ENCODE data around the gene PITPNC1. TPM values are rescaled to one million over a fixed set of nuclear protein-coding genes. Genes with fewer than 3 reads are reported as not detected.

PITPNC1 gene
- total and polyA plus RNA-seq, 7 donors = 3.0 to 15.7 (median 5.6) TPM

DNA sequence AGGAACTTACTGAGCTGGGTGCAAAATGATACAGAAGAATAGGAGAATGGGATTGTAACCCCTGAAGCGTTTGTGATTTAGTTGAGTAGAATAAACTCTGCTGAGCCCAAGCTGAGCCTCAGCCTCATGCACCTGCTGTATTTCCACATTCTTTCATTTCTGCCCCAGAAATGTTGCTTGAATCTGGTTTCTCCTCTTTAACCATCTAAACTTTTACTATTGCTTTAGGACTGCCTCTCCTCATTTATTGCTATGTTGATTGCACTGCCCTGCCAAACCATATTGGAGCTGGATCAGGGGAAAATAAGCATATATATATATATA, 64.8 kb downstream of the PITPNC1 start:
- Histone ChIP-seq H3K27me3 (no peaks in the 10 kb centered on the region), H3K27ac (peak overlapping the region in 3 of 4 donors; percentile 15 to 54 (median 41)), H3K36me3 (no peaks in the 10 kb centered on the region), H3K9me3 (no peaks in the 10 kb centered on the region), H3K4me3 (no peak overlapping the region), H3K4me1 (peaks cover 0 to 13% (median 3%) of the 10 kb centered on the region in 4 donors)
- no peak for DNase-seq
- WGBS, 2 donors = 25 to 46% methylated on average over 1 of the region's 1 CpG
- intact Hi-C loops (cut with DNase I) = no loop called here
- no peak for TF ChIP-seq EP300 (IDR thresholded peaks at IDR 0.05)
- TF ChIP-seq POLR2AphosphoS5 (IDR thresholded peaks at IDR 0.05) = no peak
- TF ChIP-seq, protein P1, sequence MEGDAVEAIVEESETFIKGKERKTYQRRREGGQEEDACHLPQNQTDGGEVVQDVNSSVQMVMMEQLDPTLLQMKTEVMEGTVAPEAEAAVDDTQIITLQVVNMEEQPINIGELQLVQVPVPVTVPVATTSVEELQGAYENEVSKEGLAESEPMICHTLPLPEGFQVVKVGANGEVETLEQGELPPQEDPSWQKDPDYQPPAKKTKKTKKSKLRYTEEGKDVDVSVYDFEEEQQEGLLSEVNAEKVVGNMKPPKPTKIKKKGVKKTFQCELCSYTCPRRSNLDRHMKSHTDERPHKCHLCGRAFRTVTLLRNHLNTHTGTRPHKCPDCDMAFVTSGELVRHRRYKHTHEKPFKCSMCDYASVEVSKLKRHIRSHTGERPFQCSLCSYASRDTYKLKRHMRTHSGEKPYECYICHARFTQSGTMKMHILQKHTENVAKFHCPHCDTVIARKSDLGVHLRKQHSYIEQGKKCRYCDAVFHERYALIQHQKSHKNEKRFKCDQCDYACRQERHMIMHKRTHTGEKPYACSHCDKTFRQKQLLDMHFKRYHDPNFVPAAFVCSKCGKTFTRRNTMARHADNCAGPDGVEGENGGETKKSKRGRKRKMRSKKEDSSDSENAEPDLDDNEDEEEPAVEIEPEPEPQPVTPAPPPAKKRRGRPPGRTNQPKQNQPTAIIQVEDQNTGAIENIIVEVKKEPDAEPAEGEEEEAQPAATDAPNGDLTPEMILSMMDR (IDR thresholded peaks at IDR 0.05) = no peak

DNA sequence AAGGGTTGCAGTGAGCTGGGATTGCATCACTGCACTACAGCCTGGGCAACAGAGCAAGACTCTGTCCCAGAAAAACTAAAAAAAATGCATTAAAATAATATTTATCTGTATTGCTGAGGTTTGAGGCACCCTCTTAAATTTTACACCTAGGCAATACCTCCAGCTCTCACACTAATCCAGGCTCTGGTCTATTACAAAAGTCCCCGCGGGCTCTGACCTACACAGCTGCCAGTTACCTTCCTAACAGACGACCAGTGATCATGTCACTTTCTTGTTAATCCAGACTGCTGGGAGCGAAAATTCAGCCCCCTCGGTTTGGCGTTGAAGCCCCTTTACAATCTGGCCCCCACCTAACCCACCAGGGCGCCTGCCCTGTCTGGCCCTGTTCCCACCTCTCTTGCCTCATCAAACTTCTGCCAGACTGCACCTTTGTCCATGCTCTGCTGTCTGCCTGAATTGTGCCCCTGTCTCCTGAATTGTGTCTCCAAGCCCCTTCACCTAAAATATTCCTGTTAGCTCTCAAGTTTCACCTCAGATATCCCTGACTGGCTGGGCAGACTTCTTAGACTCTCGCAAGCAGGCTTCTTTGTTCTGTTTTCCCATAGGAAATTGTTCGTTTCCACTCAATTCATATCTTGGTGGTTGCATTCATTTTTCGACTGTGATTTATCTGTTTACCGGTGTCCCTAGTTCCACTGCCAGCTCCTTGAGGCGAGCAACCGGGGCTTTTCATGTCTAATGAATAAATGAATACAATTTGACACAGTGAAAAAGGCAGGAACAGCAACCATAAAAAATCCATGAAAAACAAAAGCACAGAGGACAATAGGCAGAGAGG, 65.9 kb downstream of the PITPNC1 start:
- TF ChIP-seq POLR2A (IDR thresholded peaks at IDR 0.05) (no peak), EP300 (IDR thresholded peaks at IDR 0.05) (no peak), POLR2AphosphoS5 (IDR thresholded peaks at IDR 0.05) (peak in 1 of 4 donors; percentile 8)
- TF ChIP-seq, protein P1 (IDR thresholded peaks at IDR 0.05) = no peak
- DNase-seq = no peak
- H3K4me1 ChIP-seq = peaks cover 0 to 13% (median 3%) of the 10 kb centered on the region in 4 donors

DNA sequence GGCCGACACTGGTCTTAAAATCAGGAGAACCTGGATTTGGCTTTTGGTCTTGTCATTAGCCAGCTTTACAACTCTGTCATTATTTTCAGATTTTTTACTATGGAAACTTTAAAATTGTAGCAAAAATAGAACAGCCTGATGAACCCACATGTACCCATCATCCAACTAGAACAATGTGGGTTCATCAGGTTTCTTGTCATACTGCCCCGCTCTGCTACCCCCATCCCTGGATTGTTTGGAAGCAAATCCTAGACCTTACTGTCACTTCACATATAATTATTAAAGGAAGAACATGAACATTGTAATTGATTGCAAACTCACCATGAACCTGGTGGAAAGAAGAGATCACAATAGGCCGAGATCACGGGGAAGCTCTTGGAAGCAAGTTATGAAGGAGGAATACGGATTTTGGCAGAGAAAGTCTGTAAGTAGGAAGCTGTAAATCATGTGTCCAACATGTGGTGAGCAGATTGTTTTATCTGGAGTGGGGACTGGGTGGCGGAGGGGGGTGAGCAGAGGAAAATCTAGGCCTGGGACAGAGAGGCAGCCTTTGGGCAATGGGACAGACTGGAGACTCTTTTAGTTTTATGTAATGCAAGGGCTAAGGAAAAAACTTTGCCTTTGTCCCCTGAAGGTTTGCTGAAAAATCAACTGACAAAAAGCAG, 67.0 kb downstream of the PITPNC1 start:
- 79 to 82% methylated on average over 6 of the region's 6 CpGs for WGBS, 2 donors
- peak; percentile 80 for DNase-seq
- peak overlapping the region; percentile 16 to 61 (median 52) for H3K27ac ChIP-seq

More for the DNA sequence above, 65.9 kb downstream of the PITPNC1 start:
- Histone ChIP-seq H3K36me3 (no peaks in the 10 kb centered on the region), H3K9me3 (no peaks in the 10 kb centered on the region), H3K27me3 (no peaks in the 10 kb centered on the region), H3K27ac (peak overlapping the region; percentile 43 to 61 (median 52)), H3K4me3 (no peak overlapping the region)
- 82 to 91% methylated on average over 13 of the region's 13 CpGs for WGBS, 2 donors
- intact Hi-C loops (cut with DNase I) = no loop called here

DNA sequence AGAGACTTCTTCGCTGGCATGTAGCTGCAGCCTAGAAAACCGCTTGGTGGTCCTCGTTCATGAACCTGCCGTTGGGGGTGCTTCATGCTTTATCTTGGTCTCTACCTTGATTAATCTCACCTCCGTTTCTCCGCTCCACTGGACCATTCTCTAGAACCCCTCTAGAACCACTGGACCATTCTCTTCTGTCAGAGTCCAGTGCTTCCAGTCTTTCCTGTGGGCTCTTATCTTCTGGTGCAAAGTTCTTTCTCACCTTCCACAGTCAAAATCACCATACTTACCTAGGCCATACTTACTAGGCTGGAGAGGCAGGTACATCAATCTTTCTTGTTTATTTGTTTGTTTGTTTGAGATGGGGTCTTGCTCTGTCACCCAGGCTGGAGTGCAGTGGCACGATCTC, 71.4 kb downstream of the PITPNC1 start:
- TF ChIP-seq, protein P1 (IDR thresholded peaks at IDR 0.05) = no peak
- TF ChIP-seq POLR2A (IDR thresholded peaks at IDR 0.05) (no peak), EP300 (IDR thresholded peaks at IDR 0.05) (no peak), POLR2AphosphoS5 (IDR thresholded peaks at IDR 0.05) (no peak)
- intact Hi-C loops (cut with DNase I) = no loop called here
- Histone ChIP-seq H3K36me3 (no peaks in the 10 kb centered on the region), H3K27me3 (no peaks in the 10 kb centered on the region), H3K27ac (no peak overlapping the region), H3K4me3 (no peak overlapping the region), H3K4me1 (no peaks in the 10 kb centered on the region), H3K9me3 (no peaks in the 10 kb centered on the region)
- WGBS, 2 donors = 91 to 96% methylated on average over 7 of the region's 7 CpGs
- DNase-seq = no peak

More for the DNA sequence above, 67.0 kb downstream of the PITPNC1 start:
- H3K9me3 ChIP-seq = no peaks in the 10 kb centered on the region
- no peak overlapping the region for H3K4me3 ChIP-seq
- H3K4me1 ChIP-seq = peaks cover 0 to 13% (median 3%) of the 10 kb centered on the region in 4 donors
- peak; percentile 14 to 57 (median 52) for TF ChIP-seq POLR2AphosphoS5 (IDR thresholded peaks at IDR 0.05)
- no peak for TF ChIP-seq POLR2A (IDR thresholded peaks at IDR 0.05)
- H3K36me3 ChIP-seq = no peaks in the 10 kb centered on the region
- no peaks in the 10 kb centered on the region for H3K27me3 ChIP-seq
- intact Hi-C loops (cut with DNase I) = no loop called here

DNA sequence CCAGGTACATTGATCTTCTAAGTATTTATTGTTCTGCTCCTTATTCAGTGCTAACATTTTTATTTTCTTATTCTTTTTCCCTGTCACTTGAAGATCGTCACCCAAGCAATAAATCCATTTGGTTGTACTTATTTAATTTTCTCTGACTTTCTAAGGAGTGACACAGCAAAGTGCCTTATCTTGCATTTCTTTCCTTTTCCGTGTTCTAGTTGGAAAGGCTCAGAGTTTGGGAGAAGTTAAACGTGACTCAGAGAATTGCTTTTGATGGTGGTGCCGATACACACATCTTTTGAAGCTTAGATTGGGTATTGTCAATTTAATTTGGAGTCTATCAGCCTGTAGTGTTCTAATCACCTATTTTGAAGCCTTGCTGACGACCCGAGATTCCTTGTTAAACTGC, 72.0 kb downstream of the PITPNC1 start:
- no peaks in the 10 kb centered on the region for H3K4me1 ChIP-seq
- no peaks in the 10 kb centered on the region for H3K27me3 ChIP-seq
- TF ChIP-seq EP300 (IDR thresholded peaks at IDR 0.05) (no peak), POLR2AphosphoS5 (IDR thresholded peaks at IDR 0.05) (no peak), POLR2A (IDR thresholded peaks at IDR 0.05) (no peak)
- TF ChIP-seq, protein P1 (IDR thresholded peaks at IDR 0.05) = no peak
- no peaks in the 10 kb centered on the region for H3K9me3 ChIP-seq
- H3K36me3 ChIP-seq = no peaks in the 10 kb centered on the region
- no peak for DNase-seq
- H3K4me3 ChIP-seq = no peak overlapping the region
- 81 to 84% methylated on average over 6 of the region's 6 CpGs for WGBS, 2 donors
- intact Hi-C loops (cut with DNase I) = no loop called here
- H3K27ac ChIP-seq = no peak overlapping the region
